ENCODE measurements around the gene ZNF480.
"Not testable (repeated sequence)": the region's sequence is repeated elsewhere in the genome, so short reads cannot be mapped to it uniquely, and the experiment has no call there.

Gene ZNF480
- 17.4 reads per million, percentile 44 among the genes with 10 or more reads in this experiment for total RNA-seq

DNA sequence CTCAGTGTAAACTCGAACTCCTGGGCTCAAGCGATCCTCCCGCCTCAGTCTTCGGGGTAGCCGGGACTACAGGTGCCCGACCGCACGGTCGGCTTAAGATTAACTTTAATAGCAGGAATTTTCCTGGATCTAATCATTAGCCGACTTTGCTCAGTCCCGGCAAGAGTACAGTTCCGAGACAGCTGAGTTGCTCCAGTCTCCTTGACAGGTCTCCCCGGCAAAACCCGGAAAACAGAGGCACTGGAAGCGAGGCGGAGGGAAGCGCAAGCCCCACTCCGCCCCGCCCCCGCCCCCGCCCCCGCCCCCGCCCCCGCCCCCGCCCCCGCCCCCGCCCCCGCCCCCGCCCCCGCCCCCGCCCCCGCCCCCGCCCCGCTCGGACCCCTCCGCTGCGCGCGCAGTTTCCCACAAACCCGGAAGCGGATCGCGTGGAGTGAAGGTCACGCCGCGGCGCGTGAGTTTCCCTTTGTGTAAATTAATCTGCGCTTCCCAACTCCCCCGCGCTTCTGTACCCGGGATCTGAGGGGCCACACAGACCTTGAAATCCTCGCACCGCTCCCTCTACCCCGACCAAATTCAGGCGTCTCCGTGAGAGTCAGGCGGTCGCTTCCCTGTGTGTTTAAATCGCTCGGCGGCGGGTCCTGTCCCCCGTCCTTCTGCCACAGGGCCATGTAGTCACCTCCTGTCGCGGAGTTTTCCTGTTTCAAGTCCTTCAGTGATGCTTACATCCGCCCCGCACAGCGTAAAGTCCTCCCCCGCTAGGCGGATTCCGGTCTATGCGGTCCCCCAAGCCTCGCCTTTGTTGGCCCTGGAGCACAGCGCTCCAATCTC is at the start of gene ZNF480:
Gene ZNF480 (plus strand): TSS at position 397 of the 828 bp plus-strand sequence. CDS start 3,244 bp downstream, outside the sequence.
- peak; percentile 88 for DNase-seq

DNA sequence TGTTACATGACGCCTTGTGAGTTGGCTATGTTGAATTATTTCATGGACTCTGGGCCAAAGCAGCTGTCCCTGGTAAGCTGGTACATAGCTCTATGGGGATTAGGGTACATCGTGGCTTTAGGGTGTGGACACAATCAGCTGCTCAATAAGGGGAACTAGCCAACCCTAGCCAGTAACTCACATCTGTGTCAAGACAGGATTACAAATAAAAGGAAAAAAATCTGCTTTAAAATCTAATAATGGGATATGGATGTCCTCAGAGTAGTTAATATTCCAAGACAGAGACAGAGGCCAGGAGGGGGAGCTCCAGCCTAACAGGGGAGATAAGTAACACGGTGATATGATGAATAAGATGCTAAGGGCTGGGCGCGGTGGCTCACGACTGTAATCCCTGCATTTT is 48.7 kb upstream of the ZNF480 start:
- DNase-seq = peak; percentile 55

DNA sequence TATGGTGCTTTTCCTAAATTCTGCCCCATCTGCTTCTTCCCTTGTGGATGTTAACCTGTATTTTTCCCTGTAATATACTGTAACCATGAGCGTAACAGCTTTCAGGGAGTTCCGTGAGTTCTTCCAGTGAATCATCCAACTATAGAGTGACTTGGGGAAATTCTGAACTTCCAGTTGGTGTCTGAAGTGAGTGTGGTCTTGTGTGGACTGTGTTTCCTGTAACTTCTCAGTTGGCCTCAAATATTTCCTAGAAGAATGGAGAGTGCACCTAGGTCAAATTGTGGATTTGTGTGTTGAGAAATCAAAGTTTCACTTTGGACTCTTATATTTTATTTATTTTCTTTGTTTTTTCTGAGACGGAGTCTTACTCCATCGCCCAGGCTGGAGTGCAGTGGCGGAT is 38.5 kb upstream of the ZNF480 start:
- DNase-seq = no peak

DNA sequence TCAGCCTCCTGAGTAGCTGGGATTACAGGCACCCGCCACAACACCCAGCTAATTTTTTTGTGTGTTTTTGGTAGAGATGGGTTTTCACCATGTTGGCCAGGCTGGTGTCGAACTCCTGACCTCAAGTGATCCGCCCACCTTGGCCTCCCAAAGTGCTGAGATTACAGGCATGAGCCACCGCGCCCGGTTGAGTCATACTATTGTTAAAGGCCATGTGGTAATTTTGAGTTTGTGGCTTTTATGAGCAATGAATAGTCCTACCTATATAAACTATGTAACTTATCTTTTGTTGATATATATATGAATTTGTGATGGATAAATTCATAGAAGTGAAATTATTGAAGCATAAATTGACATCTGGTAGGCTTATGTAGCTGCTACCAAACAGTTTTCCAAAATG is 31.4 kb upstream of the ZNF480 start:
- not testable (repeated sequence) for DNase-seq

DNA sequence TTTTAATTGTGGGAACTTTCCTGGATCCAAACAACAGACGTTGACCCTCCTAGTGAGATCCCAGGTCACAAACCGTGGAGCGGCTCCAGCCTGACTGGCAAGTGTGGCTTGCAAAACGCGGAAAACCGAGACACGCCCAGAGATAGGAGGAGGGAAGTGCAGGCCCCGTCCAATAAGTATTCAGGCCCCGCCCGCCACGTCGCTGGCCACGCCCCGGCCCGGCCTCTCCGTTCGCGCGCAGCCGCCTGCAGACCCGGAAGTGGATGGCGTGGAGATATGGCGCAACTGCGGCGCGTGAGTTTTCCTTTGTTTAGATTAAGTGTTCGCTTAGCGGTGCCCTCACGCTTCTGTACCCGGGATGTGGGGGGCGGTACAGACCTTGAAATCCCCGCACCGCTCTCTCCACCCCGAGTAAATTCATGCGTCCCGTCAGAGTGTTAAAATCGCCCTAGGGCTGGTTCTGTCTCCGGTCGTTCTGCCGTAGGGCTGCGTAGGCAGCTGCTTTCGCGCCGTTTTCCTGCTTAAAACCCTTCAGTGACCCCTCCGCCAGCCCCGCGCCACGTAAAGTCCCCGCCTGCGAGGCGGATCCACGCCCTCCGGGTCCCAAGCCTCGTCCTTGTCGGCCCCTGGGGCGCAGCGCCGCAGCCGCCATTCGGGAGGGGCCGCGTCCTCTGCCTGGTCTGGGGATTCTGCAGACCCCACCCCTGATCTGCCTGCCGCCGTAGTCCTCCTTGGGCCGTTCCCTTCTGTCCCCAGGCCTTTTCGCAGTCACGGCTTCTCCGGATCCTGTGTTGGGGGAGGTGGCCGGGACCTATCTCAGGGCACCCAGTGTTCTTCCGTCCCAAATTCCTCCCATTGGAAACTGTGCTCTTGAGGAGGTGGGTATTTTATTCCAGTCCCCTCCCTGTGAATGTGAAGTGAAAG is 27.4 kb upstream of the ZNF480 start, which contains the start of gene ZNF766:
Gene ZNF766 (plus strand): TSS at position 250 of the 924 bp plus-strand sequence. CDS start 27 bp downstream, at position 277.
- DNase-seq = peak; percentile 95

DNA sequence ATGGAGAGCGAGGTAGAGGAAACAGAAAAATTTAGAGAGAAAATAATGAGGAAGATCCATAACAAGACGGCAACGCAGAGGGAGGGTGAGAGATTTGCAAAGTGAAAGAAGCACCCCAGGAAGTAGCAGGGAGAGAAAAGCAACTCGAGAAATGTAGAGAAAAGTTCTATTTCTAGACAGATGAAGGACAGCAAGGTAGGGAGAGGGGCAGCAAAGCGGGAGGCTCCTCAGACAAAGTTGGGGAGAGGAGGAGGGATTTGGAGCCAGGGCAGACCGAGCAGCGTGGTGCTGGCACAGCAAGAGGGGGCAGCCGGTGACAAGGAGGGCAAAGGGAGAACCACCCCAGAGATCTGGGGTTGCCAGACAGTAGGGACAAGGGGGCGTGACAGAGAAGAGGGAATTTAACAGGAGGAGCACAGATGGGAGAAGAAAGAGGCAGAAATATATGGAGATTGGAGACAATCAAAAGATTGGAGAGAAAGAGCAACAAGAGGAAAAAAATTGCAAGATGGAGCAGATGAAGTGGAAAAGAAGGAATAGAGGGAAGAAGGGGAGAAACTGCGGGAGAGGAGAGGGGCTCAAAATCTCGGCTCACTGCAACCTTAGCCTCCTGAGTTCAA is 26.6 kb upstream of the ZNF480 start:
- DNase-seq = no peak

DNA sequence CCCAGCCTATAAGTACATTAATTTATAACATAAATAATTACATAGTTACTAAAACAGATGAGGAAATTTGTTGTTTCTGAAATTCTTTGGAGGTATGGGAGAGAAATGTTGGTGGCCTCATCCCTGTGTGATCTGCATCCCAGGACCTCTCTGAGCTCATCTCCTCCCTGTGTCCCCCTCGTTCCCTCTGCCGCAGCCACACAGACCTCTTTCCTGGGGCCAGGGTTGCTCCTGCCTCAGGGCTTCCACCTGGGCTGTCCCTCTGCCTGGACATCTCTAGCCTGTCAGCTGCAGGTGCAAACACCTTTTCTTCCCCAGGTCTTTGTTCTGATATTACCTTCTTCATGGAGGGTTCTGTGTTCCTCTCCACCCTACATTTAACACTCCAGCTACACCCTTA is 23.7 kb upstream of the ZNF480 start:
- DNase-seq = no peak

DNA sequence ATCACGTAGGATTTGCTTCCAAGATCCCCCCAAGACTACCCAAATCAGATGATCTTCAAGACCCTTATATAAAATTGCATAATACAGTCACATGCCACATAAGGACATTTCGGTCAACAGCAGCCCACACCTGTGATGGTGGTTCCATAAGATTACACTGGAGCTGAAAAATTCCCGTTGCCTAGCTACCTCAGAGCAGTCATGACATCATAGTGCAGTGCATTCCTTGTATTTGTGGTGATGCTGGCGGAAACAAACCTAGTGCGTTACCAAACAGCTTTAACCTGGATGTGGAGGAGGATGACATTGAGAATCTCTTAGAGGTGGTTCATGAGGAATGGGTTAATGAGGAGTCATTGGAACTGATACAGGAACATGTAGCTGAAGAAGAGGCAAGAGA is 22.8 kb upstream of the ZNF480 start:
- no peak for DNase-seq

DNA sequence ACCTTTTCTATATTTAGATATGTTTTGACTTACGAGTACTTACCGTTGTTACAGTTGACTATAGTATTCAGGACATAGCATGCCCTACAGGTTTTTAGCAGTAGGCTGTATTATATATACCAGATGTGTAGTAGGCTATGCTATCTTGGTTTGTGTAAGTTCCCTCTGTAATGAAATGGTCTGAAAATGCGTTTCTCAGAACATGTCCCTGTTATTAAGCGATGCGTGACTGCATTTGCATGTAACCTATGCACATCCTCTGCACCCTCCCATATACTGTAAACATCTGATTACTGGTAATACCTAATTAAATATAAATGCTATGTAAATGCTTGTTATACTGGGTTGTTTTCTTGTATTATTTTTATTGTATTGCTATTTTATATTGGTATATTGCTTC is 21.0 kb upstream of the ZNF480 start:
- DNase-seq = no peak

DNA sequence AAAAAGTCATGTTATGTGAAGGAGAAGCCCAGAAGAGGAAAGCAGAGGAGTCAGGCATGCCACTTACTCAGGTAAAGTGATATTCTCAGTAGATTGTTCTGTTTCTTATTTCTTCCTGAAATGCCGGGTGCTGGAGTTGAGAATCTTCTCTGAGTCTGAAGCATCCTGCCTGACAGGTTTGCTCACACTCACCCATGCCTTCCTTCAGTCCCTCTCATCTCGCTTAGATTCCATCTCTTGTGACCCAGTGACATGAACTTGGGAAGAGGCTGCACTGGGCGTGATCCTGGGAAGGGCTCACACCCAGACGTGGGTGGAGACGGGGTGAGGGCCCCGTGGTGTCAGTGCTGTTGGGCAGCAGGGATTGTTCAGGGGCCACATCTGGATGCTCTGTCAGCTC is 19.5 kb upstream of the ZNF480 start:
- DNase-seq = no peak

DNA sequence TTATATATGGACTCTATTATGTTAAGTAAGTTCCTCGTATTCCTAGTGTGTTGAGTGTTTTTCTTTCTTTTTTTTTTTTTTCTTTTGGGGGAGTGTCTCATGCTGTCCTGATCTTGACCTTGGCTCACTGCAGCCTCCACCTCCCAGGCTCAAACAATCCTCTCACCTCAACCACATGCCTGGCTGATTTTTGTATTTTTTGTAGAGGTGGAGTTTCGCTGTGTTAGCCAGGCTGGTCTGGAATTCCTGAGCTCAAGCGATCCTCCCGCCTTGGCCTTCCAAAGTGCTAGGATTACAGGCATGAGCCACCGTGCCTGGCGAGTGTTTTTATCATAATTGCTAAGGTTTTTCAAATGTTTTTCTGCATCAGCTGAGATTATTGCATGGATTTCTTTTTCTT is 10.7 kb upstream of the ZNF480 start:
- no peak for DNase-seq

DNA sequence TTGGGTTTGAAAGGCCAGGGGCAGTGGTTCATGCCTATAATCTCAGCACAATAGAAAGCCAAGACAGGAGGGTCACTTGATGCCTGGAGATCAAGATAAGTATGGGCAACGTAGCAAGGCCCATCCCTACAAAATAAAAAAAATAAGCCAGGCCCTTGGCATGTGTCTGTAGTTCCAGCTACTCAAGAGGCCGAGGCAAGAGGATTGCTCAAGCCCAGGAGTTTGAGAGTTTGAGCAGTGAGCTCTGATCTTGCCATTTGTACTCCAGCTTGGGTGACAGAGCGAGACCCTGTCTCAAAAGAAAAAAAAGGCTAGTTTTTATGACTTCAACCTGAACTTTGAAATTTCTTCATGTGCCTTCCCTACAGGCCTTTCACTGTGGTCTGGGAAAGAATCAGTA is 5.2 kb upstream of the ZNF480 start:
- DNase-seq = no peak

DNA sequence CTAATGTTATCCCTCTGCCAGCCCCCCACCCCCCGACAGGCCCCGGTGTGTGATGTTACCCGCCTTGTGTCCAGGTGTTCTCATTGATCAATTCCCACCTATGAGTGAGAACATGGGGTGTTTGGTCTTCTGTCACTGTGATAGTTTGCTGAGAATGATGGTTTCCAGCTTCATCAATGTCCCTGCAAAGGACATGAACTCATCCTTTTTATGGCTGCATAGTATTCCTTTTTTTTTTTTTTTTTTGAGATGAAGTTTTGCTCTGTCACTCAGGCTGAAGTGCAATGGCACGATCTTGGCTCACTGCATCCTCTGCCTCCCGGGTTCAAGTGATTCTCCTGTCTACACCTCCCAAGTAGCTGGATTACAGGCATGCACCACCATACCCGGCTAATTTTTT is 4.0 kb upstream of the ZNF480 start:
- not testable (repeated sequence) for DNase-seq

DNA sequence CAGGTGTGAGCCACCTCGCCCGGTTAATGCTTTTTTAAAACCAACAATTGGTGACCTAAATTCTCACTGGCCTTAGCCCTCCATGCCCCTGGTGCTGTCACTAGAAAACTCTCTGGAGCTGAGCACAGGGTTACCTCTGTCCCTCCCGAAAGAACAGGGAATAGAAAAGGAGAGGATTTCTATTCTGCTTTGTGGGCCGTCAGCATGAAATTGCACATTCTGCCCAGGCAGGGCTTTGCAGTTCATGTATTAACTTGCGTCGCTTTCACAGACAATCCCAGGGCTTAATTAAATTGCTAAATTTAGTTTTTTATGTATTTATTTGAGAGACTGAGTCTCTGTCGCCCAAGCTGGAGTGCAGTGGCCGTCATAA is 583 bp upstream of the ZNF480 start:
- DNase-seq = no peak

DNA sequence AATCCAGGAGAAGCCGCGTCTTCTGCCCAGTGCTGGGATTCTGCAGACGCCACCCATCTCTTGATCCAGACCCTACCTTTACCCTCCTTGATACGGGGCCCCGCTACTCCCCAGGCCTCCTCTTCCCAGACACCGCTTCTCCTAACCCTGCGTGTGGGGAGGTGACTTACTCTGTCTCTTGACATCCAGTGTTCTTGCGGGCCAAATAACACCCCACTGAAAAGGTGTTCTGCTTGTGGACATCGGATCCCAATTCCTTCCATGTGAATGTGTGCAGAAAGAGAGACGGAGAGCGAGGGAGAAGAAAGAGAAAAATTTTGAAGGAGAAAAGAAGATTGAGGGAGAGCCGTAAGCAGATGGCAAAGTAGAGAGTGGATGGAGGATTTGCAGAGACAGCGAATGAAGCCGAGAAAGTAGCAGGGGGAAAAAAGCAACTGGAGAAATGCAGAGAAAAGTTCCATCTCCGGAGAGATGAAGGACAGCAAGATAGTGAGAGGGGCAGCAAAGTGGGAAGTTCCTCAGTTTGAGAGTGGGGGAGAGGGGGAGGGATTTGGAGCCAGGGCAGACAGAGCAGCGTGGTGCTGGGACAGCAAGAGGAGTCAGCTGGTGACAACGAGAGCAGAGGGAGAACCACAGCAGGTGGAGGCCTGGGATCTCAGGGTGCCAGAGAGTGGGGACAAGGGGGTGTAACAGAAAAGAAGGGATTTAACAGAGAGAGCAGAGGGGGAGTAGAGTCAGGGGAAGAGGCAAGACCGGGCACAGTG is 814 bp downstream of the ZNF480 start:
- DNase-seq = no peak

DNA sequence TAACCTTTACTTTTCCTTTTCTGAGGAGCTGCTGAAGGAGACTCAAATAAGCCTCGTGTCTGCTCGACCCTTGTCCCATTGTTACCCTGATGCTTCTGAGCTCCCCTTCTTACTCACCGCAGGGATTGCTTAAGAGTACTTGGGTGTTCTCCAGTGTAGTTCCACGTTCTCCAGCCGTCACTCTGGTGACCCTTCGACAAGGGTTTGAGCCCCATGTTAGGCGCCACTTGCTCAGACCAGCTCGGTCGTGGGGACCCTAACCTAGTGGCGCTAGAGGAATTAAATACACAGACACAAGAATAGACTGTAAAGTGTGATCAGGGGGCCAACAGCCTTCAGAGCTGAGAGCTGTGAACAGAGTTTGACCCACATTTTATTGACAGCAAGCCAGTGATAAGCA is 10.3 kb downstream of the ZNF480 start:
- no peak for DNase-seq

DNA sequence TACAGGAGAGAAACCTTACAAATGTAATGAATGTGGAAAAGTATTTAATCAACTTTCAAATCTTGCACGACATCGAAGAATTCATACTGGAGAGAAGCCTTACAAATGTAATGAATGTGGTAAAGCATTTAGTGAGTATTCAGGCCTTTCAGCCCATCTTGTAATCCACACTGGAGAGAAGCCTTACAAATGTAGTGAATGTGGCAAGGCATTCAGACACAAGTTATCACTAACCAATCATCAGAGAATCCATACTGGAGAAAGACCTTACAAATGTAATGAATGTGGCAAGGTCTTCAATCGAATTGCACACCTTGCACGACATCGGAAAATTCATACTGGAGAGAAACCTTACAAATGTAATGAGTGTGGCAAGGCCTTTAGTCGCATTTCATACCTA is 25.5 kb downstream of the ZNF480 start:
- DNase-seq = no peak

DNA sequence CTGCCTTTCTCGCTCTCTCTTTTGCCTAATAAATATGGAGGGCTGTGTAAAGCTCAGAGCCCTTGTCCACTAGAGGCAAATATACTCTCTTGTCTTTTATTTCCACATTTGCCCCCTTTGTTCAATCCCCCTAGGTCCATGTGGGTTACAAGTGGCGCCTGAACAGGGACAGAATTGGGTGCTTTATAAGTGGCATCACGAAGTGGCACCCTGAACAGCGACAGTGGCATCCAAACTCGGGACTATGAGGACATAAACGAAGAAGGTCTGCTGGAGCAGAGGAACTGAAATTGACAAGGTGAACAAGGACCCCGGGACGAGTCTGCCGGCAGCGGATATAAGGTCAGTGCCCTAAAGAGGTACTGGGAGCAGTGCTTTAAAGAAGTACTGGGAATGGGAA is 34.8 kb downstream of the ZNF480 start:
- DNase-seq = no peak

DNA sequence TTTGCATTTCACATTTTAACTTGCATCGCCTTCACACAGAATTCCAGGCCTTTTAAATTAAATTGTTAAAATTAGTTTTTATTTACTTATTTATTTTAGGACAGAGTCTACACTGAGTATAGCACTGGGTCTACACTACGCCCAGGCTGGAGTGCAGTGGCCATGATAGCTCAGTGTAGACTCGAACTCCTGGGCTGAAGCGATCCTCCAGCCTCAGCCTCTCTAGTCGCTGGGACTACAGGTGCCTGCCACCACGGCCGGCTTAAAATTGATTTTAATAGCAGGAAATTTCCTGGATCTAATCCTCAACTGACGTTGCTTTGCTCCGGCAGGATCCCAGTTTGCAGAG is 38.8 kb downstream of the ZNF480 start:
- no peak for DNase-seq

DNA sequence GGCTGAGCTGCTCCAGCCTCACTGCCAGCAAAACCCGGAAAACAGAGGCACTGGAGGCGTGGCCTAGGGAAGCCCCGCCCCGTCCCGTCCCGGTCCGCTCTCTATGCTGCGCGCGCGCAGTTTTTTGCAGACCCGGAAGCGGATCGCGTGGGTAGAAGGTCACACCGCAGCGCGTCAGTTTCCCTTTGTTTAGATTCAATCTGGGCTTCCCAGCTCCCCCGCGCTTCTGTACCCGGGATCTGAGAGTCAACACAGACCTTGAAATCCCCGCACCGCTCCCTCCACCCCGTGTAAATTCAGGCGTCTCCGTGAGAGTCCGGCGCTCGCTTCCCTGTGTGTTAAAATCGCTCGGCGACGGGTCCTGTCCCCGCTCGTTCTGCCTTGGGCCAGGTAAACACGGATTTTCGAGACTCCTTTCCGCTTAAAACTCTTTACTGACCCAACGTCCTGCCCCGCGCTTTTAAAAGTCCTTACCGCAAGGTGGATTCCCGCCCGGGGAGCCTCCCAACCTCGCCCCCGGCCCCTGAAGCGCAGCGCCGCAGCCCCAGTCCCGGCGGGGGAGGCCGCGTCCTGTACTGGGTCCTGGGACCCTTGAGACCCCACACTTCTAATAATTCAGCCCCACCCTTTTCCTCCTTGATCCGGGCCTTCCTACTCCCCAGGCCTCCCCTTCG is 39.3 kb downstream of the ZNF480 start, which contains the start of gene ZNF610:
Gene ZNF610 (plus strand): TSS at position 127 of the 674 bp plus-strand sequence. CDS start 12,930 bp downstream, outside the sequence.
- DNase-seq = peak; percentile 68

DNA sequence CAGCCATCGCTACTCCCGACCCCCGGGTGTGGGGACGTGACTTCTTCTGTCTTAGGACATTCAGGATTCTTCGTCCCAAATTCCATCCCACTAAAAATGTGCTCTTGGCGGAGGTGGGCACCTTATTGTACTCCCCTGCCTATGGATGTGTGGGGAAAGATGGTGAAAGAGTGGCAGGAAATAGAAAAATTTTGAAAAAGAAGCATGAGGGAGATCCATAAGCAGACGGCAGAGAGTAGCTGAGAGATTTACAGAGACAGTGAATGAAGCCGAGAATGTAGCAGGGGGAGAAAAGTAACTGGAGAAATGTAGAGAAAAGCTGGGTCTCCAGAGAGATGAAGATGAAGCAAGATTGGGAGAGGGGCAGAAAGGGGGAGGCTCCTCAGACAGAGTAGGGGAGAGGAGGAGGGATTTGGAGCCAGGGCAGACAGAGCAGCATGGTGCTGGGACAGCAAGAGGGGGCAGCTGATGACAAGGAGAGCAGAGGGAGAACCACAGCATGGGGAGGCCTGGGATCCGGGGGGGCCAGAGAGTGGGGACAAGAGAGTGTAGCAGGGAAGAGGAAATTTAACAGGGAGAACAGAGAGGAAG is 39.9 kb downstream of the ZNF480 start:
- no peak for DNase-seq
